Measurements from ENCODE around the gene B3GAT1. TPM values are rescaled to one million over a fixed set of nuclear protein-coding genes. Genes with fewer than 3 reads are reported as not detected.

The B3GAT1 gene
- total RNA-seq, 3 donors from 2014 or later = 0.09 to 0.38 (median 0.22) TPM

DNA sequence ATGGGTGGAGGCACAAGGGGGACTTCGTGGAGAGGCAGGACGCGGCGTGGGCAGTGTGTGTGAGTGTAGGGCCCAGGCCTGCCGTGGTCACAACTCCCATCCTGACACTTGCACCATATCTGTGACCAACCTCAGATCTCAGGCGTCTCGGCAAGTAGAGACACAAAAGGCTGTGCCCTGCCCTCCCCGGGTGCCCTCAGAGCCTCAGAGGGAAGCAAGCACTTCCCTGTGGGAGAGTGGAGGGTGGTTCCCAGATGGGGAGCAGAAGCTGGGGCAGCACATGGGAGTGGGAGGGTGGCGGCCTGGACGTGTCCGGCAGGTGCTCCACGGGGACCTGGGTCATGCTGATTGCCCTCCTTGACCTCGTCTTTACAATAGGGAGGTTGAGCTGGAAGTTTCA lies 20.4 kb downstream of the B3GAT1 start:
- Histone ChIP-seq H3K4me3 (no peak overlapping the region), H3K4me1 (ENCODE audit: low read depth) (no peaks in the 10 kb centered on the region), H3K9me3 (no peaks in the 10 kb centered on the region), H3K36me3 (ENCODE audit: low read depth) (no peaks in the 10 kb centered on the region)
- ATAC-seq (no peak), DNase-seq (peak in 1 of 3 donors; percentile 17)
- no peak for TF ChIP-seq CTCF (IDR thresholded peaks at IDR 0.05)
- intact Hi-C loops (cut with DNase I, micrococcal nuclease) = no loop called here

- no peak for TF ChIP-seq CTCF (IDR thresholded peaks at IDR 0.05)
- no peak for ATAC-seq
- no peak overlapping the region for H3K4me3 ChIP-seq
These were observed 21.1 kb downstream of the B3GAT1 start for GRCh38 chr11:134390706-134391569.

GRCh38 chr11:134389464-134390180 lies 22.4 kb downstream of the B3GAT1 start:
- TF ChIP-seq CTCF (IDR thresholded peaks at IDR 0.05) = no peak
- no peak for ATAC-seq
- no peak overlapping the region for H3K4me3 ChIP-seq
- no peaks in the 10 kb centered on the region for H3K4me1 ChIP-seq (ENCODE audit: low read depth)
- intact Hi-C loops (cut with DNase I, micrococcal nuclease) = no loop called here
- no peaks in the 10 kb centered on the region for H3K36me3 ChIP-seq (ENCODE audit: low read depth)
- H3K9me3 ChIP-seq = no peaks in the 10 kb centered on the region
- no peak for DNase-seq

More at GRCh38 chr11:134390706-134391569, 21.1 kb downstream of the B3GAT1 start:
- H3K36me3 ChIP-seq (ENCODE audit: low read depth) = no peaks in the 10 kb centered on the region
- intact Hi-C loops (cut with DNase I, micrococcal nuclease) = no loop called here
- DNase-seq = peak in 1 of 3 donors; percentile 25
- H3K9me3 ChIP-seq = no peaks in the 10 kb centered on the region
- no peaks in the 10 kb centered on the region for H3K4me1 ChIP-seq (ENCODE audit: low read depth)

GRCh38 chr11:134388590-134388989 lies 23.5 kb downstream of the B3GAT1 start:
- Histone ChIP-seq H3K9me3 (no peaks in the 10 kb centered on the region), H3K4me3 (no peak overlapping the region), H3K4me1 (ENCODE audit: low read depth) (no peaks in the 10 kb centered on the region), H3K36me3 (ENCODE audit: low read depth) (no peaks in the 10 kb centered on the region)
- DNase-seq = no peak
- no peak for ATAC-seq
- intact Hi-C loops (cut with DNase I, micrococcal nuclease) = no loop called here
- TF ChIP-seq CTCF (IDR thresholded peaks at IDR 0.05) = no peak

DNA sequence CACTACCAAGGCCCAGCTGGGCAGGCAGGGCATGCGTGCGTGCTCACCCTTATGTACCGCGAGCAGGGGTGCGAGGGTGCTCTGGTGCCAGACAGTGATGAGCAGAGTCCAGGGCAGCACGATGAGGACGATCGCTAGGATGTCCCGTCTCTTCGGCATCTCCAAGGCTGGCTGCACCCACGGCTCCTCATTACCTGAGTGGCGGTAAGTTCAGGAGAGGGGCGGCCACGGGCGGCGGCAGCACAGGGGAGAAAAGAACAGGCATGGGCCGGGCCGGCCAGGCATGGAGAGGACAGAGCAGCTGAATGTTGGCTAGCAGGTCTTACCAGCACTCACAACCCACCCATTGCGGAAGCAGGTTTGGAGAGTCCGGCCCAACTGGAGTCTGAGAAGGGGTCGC lies 24.5 kb downstream of the B3GAT1 start:
- no peak for DNase-seq
- no peaks in the 10 kb centered on the region for H3K36me3 ChIP-seq (ENCODE audit: low read depth)
- ATAC-seq = no peak
- H3K9me3 ChIP-seq = no peaks in the 10 kb centered on the region
- intact Hi-C loops (cut with DNase I, micrococcal nuclease) = no loop called here
- H3K4me3 ChIP-seq = no peak overlapping the region
- TF ChIP-seq CTCF (IDR thresholded peaks at IDR 0.05) = no peak
- no peaks in the 10 kb centered on the region for H3K4me1 ChIP-seq (ENCODE audit: low read depth)

All from mucosa of descending colon (tissue), 3 donors.